ENCODE data around the gene ATXN7L1.

The ATXN7L1 gene

GRCh38 chr7:105822806-105823205 lies 53.6 kb downstream of the ATXN7L1 start:
- DNase-seq: no peak

- DNase-seq: no peak
These were observed 54.9 kb downstream of the ATXN7L1 start for GRCh38 chr7:105821527-105821926.

GRCh38 chr7:105820363-105821066 lies 55.9 kb downstream of the ATXN7L1 start:
- DNase-seq: no peak

GRCh38 chr7:105819559-105819958 lies 56.8 kb downstream of the ATXN7L1 start:
- DNase-seq: no peak

GRCh38 chr7:105816954-105817615 lies 59.3 kb downstream of the ATXN7L1 start:
- no peak for DNase-seq

GRCh38 chr7:105816266-105816843 lies 60.0 kb downstream of the ATXN7L1 start:
- DNase-seq: no peak

GRCh38 chr7:105815576-105815975 lies 60.8 kb downstream of the ATXN7L1 start:
- DNase-seq: no peak

- no peak for DNase-seq
These were observed 61.9 kb downstream of the ATXN7L1 start for GRCh38 chr7:105814481-105814880.

GRCh38 chr7:105811189-105811847 lies 65.1 kb downstream of the ATXN7L1 start:
- no peak for DNase-seq

GRCh38 chr7:105810556-105810955 lies 65.8 kb downstream of the ATXN7L1 start:
- no peak for DNase-seq

GRCh38 chr7:105808703-105809590 lies 67.5 kb downstream of the ATXN7L1 start:
- peak; percentile 66 for DNase-seq

GRCh38 chr7:105808209-105808608 lies 68.2 kb downstream of the ATXN7L1 start:
- no peak for DNase-seq

GRCh38 chr7:105807448-105807762 lies 69.0 kb downstream of the ATXN7L1 start:
- no peak for DNase-seq

- DNase-seq: peak; percentile 51
These were observed 69.6 kb downstream of the ATXN7L1 start for GRCh38 chr7:105806592-105807447.

- no peak for DNase-seq
These were observed 70.9 kb downstream of the ATXN7L1 start for GRCh38 chr7:105805447-105806019.

GRCh38 chr7:105803429-105803736 lies 73.0 kb downstream of the ATXN7L1 start:
- no peak for DNase-seq

- no peak for DNase-seq
These were observed 73.6 kb downstream of the ATXN7L1 start for GRCh38 chr7:105802604-105803428.

- no peak for DNase-seq
These were observed 75.4 kb downstream of the ATXN7L1 start for GRCh38 chr7:105800849-105801534.

GRCh38 chr7:105800442-105800841 lies 76.0 kb downstream of the ATXN7L1 start:
- no peak for DNase-seq

- DNase-seq: no peak
These were observed 76.7 kb downstream of the ATXN7L1 start for GRCh38 chr7:105799677-105800076.
